Measurements from ENCODE around the gene SYTL1. TPM values are rescaled to one million over a fixed set of nuclear protein-coding genes. Genes with fewer than 3 reads are reported as not detected.

Gene SYTL1
- 1.2 TPM in 1 of 2 replicates, not detected in the other for total RNA-seq

DNA sequence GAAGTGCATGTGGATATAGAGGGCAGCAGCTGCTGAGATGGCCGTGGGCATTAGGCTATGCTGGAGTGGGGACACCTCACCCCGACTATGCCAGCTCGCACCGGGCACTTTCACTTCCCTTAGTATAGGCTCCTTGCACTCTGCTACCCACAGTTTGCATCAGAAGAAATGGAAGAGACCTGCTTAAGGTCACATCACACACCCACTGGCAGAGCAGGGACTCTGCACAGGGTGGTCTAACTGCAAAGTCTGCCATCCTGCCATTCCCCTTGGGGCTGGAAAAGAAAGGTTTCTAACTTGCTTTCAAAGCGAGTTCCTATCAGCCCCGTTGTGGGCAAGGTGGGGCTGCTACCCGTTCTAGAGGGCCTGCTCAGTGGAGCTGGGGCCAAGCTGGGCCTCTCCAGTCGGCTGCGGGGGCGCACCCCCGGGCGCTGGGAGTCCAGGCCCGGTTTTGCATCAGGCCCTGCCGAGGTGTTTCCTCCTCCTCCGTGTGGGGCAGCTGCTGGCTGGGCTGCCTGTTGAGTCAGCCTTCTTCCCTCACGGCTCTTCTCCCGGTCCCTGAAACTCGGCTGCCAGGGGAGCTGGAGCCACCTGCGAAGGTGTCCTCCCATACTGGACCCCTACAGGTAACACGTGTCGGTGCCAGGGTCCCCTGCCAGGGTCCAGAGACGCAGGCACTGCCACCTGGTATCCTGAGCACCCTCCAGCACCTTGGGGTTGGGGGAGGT lies at the start of gene SYTL1:
SYTL1 (plus strand) TSS at position 498 of the 728 bp plus-strand sequence. CDS start 3,313 bp downstream, outside the sequence.

GRCh38 chr1:27321813-27322568 lies 19.8 kb upstream of the SYTL1 start, which contains the start of gene TMEM222:
TMEM222 (plus strand) TSS chr1:27322163; CDS start chr1:27322198, 35 bp downstream.

GRCh38 chr1:27366411-27367159 lies 24.8 kb downstream of the SYTL1 start, which contains the start of gene MAP3K6:
MAP3K6 (minus strand) TSS chr1:27366961; CDS start chr1:27366597, 364 bp downstream.

GRCh38 chr1:27374362-27375086 lies 32.7 kb downstream of the SYTL1 start, which contains the start of gene FCN3:
FCN3 (minus strand) TSS chr1:27374824; CDS start chr1:27374818, 6 bp downstream.

DNA sequence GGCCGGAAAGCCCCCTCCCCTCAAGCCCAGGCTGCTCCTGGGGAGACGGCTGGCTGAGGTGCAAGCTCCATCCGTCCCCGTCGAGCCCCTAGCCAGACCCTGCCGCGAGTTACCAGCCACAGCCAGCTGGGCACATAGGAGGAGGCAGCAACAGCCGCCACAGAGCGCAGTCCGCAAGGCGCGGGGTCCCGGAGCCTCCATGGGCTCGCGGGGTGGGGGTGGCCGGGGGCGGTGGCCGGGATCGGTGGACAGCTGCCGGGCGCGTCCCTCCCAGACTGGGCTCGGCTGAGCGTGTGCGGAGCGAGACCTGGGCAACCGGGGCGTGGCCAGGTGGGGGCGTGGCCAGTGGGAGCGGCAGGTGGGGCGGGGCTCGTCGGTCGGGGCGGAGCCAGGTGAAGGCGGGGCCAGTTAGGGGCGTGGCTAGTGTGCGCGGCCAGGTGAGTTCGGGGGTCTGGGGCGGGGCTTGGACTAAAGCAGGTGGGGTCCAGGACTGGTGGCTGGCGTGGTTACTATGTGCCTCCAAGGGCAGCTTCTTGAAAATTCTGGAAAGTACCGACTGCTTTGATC lies 41.3 kb downstream of the SYTL1 start, which contains the start of gene CD164L2:
CD164L2 (minus strand) TSS at position 295 of the 567 bp plus-strand sequence; CDS start at position 201, 94 bp downstream.

DNA sequence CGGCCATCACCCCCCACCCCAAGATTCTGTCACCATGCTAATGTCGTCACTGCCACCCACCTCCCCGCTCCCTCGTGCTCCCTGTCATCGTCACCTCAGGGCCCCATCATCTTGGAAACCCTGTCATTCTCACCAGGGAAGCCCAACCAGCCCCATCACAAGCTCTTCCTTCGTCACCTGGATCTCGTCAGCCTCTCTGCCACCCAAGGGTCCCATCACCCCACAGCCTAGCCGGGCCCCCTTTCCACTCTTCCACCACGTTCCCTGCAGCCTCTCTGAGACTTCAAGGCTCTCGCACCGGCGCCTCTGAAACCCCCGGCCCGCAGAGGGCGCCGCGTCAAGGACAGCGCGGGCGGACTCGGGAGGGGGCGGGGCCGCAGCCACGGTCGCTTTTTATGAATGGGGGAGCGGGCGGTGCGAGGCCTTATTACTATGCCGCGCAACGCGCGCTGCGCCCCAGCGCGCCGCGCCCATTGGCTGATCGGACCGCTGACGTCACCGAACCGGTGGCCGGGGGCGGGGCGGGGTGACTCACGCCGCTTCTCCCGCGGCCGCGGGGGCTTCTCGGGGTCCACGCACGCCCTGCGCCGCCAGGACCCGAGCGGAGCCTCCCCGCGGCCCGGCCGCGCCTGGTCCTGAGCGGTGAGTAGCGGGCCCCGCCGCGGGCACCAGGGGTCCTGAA lies 50.4 kb downstream of the SYTL1 start, which contains the start of gene GPR3:
GPR3 (plus strand) TSS at position 527 of the 682 bp plus-strand sequence. CDS start 1,177 bp downstream, outside the sequence.

Other genes starting within 250 kb of the SYTL1 start
- 24.9 and 34.8 TPM in 2 replicates for gene SLC9A1, start 186.9 kb upstream of the SYTL1 start, total RNA-seq
- 20.0 and 22.7 TPM in 2 replicates for gene WDTC1, start 107.4 kb upstream of the SYTL1 start, total RNA-seq
- gene TMEM222, start 19.9 kb upstream of the SYTL1 start, total RNA-seq, result 21.7 and 22.9 TPM in 2 replicates
- 16.2 and 20.0 TPM in 2 replicates for gene MAP3K6, start 24.9 kb downstream of the SYTL1 start, total RNA-seq
- gene FCN3, start 32.8 kb downstream of the SYTL1 start, total RNA-seq, result 0.29 TPM in 1 of 2 replicates, not detected in the other
- not detected in 2 replicates for gene CD164L2, start 41.3 kb downstream of the SYTL1 start, total RNA-seq
- 0.06 and 0.34 TPM in 2 replicates for gene GPR3, start 50.6 kb downstream of the SYTL1 start, total RNA-seq
- 41.3 and 44.5 TPM in 2 replicates for gene WASF2, start 148.1 kb downstream of the SYTL1 start, total RNA-seq